HG03354 (cell line): Measurements from ENCODE around the gene LDLRAD4.

ENCODE experiments used
- ATAC-seq: cut with Tn5 transposase; IDR thresholded peaks from one replicate; pipeline ENCODE4 v1.9.1; 2021; ENCODE audit warnings: mild to moderate bottlenecking; ENCODE audit not compliant: unreplicated experiment, poor library complexity, severe bottlenecking

LDLRAD4 gene

DNA sequence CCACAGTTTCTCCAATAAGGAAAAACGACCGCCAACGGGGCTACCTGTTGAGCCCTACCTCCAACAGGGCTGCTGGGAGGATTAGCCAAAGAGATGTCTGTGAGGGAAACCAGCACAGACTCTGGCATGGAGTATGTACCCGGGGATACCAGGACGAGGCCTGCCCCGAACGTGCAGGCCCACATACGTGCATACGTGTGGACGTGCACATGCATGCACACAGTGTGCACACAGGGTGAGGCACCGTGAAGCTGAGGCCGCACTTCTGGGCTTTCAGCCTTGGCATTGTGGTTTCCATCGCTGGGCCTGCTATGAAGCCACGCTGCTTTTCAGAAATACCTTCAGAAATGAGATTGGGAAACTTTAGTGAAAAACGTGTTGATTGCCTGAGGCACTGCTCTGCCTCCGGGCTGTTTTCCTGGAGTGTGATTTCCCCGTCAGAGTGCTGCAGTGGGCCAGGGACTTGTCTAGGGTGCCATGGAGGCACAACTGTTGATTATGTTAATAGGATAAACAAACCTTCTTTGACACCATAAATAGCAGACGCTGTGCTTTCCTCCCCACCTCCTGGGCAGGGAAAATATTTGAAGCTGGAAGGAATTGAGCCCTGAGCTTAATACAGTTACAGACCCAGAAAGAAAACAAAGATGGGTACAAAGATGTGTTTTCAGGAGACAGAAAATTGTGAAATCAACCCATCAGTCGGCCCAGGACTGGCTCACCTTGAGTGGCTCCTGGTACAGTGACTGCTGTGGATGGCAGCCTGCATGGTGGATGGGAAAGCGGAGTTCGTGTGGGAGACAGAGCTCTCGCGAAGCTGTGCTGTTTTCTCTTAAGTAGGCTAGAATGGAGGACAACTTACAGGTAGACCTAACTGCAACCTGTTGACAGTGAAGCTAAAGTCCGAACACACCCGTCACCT is 325.5 kb downstream of the LDLRAD4 start:
- ATAC-seq = no peak

DNA sequence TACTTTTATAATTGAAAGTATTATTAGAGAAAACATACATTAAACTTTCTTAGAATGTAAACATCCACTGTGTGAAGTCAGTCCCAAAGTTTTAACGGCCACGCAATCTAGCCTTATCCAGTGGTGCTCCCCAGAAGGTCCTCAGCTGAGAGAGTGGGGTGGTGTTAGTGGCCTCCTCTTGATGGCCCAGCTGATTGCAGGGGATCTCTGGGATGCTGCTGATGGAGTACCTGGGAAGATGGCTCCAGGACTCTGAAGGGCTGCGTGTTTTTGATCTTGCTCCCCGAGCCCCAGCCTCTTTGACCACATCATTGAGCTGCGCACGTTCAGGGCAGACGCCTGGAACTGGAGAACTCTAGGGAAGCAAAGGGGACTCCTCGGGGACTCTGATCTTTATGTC is 326.4 kb downstream of the LDLRAD4 start:
- no peak for ATAC-seq

DNA sequence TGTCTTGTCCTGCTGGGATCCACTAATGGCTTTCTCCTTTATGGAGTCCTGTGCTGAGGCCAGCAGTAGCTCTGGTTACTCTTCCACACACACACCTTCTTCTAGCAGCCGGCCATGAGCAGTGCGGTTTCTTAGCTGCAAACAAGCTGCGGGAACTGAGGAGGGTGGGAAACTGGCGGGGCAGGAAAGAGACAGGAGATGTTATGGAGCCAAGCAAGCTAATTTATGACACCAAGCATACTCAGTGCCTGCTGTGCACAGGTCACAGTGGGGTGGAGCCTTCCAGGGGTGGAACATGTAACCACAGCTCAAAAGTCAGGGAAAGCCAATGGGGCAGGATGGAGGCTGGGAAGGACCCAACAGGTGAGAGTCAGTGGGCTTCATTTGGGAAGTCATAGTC is 327.0 kb downstream of the LDLRAD4 start:
- no peak for ATAC-seq

DNA sequence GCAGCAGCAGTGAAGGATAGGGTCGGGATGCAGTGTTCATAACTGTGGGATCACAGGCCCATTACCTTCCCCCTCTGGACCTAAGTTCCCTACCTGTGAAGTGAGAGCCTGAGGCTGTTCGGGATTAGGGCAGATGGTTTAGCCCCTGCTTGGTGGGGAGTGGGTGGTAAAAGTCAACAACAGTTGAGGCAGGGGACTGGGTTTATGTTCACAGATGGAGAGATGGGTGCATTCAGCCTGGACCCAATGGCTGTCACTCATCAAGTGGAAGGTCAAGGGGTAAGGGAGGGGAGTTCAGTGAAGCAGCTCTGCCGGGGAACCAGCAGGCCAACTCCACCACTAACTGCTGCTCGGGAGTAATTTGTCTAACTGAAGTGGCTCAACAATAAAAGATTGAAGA is 327.4 kb downstream of the LDLRAD4 start:
- no peak for ATAC-seq

DNA sequence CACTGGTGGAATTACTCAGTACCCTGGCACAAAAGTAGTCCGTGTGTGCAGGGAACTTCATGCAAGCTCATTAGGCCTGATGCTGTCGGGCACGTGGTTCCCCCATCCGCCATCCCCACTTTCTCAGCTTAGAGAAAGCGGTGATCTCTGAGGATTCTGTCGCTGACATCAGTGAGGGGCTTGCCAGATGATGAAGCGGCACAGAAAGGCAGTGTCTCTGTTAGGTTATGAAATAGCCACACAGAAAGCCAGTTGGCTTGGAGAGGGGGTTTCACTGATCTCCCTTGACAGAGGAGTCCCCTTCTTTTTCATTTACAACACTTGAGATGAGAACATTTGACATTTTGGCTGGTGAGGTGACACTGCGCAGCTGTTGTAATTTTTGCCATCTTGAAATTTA is 328.1 kb downstream of the LDLRAD4 start:
- no peak for ATAC-seq

DNA sequence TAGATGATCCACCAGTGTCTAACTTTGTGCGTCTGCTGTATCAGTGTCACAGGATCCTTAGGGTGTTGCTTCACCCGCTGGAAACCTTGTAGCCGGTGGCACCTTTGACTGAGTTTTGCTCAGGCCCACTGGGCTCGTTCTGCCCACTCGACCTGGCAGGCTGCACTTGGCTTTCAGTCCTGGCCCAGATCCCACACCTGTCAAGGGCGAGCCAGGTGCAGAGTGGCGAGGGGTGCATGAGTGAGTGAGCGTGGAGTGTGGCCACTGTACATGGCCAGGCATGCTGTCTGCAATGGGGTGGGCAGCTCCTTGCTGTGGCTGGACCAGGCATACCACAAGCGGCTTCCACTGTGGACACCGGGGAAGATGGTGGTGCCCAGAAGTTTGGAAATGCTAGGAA is 328.8 kb downstream of the LDLRAD4 start:
- ATAC-seq = no peak

- ATAC-seq = no peak
Measured at GRCh38 chr18:13548106-13548819, 329.7 kb downstream of the LDLRAD4 start.

DNA sequence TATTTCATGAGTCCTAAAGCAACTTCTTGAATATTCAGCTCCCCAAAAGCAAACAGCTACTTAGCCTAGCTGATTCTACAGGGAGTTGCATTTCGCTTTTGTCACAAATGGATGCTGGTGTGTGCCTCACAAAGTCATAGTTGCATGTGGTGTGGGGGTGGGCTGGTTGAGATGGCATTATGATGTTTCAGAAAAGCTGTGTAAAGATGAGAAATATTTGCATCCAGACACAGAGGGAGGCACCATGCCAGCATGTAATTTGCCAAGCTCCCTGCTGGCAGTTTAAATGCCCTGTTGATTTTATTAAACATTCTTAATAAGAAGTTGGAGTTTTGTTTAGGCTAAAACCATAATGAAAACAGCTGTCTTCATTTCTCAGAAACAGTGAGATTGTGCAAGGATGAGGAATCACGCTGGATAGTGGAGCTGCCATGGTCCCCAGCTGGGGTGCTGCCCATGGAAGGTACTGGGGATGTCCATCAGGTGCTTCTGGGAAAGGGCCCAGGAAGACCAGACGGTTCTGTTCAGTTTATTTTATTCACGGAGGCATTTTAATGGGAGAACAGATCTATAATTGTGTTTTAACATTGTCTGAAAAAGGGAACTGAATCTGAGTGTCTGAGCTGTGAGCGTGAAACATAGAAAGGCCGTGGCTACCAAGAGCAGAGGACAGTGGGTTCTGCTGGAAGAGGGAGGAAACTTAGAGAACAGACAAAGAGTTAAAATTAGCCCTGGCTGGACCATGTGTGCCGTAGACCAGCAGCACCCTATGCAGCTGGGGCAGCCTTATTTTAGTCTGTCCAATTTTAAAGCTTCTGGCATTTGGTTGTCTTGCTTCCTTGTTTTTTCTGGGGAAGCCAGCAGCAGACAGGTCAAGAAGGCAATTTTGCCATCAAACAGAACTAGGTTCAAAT is 330.7 kb downstream of the LDLRAD4 start:
- ATAC-seq = peak; percentile 71

DNA sequence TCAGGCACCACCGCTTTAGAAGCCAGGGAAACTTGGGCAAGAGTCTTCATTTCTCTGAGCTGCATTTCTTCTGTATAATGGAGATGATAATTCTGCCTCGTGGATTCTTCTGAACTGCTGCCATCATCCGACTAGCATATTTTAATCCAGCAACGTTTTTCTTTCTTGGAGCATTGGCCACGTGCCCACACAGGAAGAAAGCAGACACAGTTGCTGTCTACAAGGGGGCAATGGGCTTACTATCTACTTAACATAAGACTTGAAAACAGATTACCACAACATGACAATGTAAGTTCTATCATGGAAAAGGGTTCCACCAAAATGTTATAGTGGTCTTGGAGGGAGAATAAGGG is 331.3 kb downstream of the LDLRAD4 start:
- no peak for ATAC-seq

DNA sequence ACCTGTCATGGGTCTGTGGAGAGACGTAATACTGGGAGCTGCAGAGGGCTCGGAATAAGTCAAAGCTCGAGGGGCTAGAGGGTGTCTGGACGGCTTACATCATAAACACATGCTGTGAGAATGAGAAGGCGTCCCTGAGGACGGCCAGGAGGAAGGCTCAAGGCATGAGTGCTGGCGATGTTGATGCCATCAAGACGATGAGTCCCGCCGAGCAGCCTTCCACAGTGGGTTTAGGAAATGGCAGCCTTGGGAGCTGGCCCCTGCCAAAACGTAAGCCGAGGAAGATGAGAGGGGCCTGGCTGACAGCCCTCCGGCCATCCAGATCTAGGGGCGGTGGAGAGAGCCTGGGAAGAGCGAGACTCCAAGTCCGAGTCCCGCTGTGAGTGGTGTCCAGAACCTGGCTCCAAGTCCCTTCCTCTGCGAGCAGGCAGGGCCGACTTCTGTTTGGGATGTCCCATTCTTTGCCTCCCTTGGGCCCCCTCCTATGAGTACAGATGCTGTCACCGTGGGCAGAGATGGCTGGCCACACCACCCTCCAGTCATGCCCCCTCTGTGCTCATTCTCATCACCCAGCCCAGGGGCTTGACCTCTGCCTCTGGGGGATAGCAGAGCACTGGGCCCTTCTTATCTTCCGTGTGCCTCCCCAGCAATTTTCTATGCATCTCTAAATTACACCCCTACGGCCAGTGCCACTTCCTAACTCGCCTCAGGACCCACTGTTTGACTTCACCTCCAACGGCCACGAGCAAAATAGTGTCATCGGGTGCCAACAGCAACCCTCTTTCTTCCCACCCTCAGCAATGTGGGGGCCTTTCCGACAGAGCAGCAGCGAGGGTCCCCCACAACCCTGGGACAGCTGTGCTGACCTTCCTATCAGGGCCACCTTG is 332.1 kb downstream of the LDLRAD4 start:
- ATAC-seq = no peak

- ATAC-seq = no peak
Measured at GRCh38 chr18:13551305-13551603, 332.7 kb downstream of the LDLRAD4 start.

DNA sequence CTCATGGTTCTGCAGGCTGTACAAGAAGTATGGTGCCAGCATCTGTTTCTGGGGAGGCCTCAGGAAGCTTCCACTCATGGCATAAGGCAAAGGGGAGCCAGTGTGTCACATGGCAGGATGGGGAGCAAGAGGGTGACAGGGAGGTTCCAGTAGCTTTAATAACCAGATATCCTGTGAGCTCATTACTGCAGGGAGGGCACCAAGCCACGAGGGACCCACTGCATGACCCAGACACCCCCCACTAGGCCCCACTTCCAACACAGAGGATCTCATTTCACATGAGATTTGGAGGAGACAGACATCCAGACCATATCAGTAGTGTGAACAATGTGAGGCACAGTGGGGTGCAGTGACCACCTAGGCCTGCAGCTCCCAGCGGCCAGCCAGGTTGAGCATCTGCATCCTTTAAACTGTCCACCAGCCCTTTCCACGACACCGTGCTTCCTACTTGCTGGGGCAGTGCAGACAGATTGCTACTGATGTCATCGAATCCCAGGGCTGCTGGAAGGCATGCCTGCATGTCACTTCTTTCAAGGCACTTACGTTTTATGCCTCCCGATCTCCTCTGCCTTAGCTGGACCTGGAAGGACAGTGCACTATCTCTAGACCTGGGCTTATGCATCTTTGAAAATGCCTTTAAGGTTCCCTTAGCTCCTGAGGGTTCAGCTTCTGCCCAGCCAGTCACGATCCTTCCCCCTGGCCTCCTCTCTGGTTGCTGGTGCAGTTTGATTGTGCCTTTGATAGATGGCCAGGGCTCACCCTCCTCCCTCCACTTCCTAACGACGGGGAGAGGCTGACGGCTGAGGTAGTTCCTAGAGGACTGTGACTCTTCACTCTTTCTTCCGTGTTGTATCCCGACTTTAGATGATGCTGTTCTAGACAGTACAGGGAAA is 333.5 kb downstream of the LDLRAD4 start:
- ATAC-seq = no peak

GRCh38 chr18:13553449-13553848 is 334.9 kb downstream of the LDLRAD4 start:
- ATAC-seq = no peak

DNA sequence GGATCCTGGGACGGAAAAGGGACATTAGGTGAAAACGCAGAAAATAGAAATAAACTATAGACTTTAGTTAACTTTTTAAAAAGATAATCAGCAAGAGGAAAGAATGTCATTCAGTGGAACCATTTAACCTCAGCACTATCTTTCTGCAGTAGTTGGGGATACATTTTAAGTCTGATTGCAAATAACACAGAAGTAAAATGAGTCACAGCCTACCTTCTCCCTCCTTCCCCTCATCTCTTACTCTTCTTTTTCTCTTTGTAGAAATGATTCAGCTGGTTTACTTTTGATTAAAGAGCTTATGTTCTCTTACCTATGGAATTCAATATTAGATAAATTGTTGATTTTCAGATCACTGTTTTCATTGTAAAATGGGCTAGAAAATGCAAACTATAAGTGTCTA is 336.6 kb downstream of the LDLRAD4 start:
- no peak for ATAC-seq

DNA sequence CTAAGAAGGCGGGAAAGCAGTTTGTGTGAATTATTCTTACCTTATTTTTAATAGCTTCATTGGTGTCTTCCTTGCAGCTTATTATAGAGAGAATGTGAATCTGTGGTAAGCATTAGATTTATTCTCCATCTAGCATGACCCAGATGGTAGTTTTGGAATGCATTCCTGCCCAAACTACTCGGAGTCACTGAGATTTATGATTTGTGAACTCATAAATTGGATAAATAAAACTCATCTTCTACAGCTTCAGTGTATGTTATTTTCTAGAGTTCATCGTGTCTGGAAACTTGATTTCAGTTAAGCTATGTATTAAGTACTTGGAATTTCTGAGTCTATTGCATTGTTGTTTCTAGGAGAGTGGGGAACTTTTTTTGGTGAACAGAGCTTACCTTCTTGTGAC is 337.3 kb downstream of the LDLRAD4 start:
- no peak for ATAC-seq

- ATAC-seq = no peak
Measured at GRCh38 chr18:13556502-13556901, 337.9 kb downstream of the LDLRAD4 start.

DNA sequence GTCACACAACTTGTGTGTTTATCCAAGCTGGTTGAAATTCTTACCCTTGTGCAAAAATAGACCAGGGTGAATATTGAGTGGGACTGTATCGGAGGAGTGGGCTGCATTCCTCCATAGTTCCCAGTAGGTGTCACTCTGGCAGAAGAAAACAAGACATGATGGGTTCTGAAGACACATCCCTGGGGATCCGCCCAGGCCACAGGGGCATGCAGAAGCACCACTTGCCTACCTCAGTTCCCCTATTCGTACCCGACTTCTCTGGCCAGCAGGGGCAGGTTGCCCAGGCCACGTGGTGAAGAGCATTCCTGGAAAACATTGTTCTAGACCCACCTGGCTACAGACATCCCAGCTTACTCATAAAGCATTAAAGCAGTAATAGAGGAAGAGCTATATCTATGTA is 339.6 kb downstream of the LDLRAD4 start:
- peak; percentile 58 for ATAC-seq

GRCh38 chr18:13558790-13559189 is 340.2 kb downstream of the LDLRAD4 start:
- ATAC-seq = no peak

- ATAC-seq = no peak
Measured at GRCh38 chr18:13559754-13560153, 341.2 kb downstream of the LDLRAD4 start.
